IMR-90 (cell line): ENCODE results near the gene JAKMIP2. TPM values are rescaled to one million over a fixed set of nuclear protein-coding genes. Genes with fewer than 3 reads are reported as not detected.

Source experiments
- ATAC-seq: fragments of 200-7000 bp; cut with Tn5 transposase; 2 replicates; pipeline ENCODE4 v1.9.1; 2020; ENCODE audit warnings: low read depth, mild to moderate bottlenecking, moderate library complexity
- BruUV-seq: library from RNA; stranded (reverse); fragments of 400-500 nt; replicated peaks from 2 replicates; lab custom pipeline; 2021; lab: Mats Ljungman, UMichigan
- CTCF ChIA-PET: fragments of 300-600 bp; formaldehyde crosslinking; extraction: SDS; loops from one replicate; lab custom pipeline; 2021; ENCODE audit warnings: antibody characterized with exemption; lab: Yijun Ruan, JAX
- POLR2A ChIA-PET: fragments of 300-600 bp; sonication (Branson Sonifier 250); formaldehyde crosslinking; loops from one replicate; lab custom pipeline; 2022; ENCODE audit warnings: antibody characterized with exemption; ENCODE audit not compliant: unreplicated experiment; lab: Charles Lee
- DNase-seq: peaks from one replicate; pipeline ENCODE4 v3.0.0; 2013
- H2AFZ ChIP-seq: replicated peaks from 2 replicates; pipeline ENCODE3; 2013; ENCODE audit warnings: low read length, mild to moderate bottlenecking; ENCODE audit not compliant: poor library complexity
- H2AK5ac ChIP-seq: 2 replicates; pipeline ENCODE4 v1.6.1; 2013; ENCODE audit warnings: low read depth, low read length, inconsistent platforms
- H2AK9ac ChIP-seq: replicated peaks from 2 replicates; pipeline ENCODE3; 2013; ENCODE audit warnings: mild to moderate bottlenecking, low read depth, low read length, moderate library complexity; ENCODE audit not compliant: poor library complexity
- H2BK120ac ChIP-seq: 2 replicates; pipeline ENCODE4 v1.6.1; 2013; ENCODE audit warnings: low read depth, low read length, inconsistent platforms
- H2BK15ac ChIP-seq: 3 replicates; pipeline ENCODE4 v1.6.1; 2013; ENCODE audit warnings: low read depth, low read length, inconsistent platforms
- H2BK20ac ChIP-seq: 2 replicates; pipeline ENCODE4 v1.6.1; 2013; ENCODE audit warnings: low read depth, mild to moderate bottlenecking, inconsistent platforms, low read length, moderate library complexity
- H2BK5ac ChIP-seq: 2 replicates; pipeline ENCODE4 v1.6.1; 2013; ENCODE audit warnings: mild to moderate bottlenecking, low read depth, low read length, inconsistent platforms; ENCODE audit not compliant: poor library complexity, severe bottlenecking
- H3K14ac ChIP-seq: replicated peaks from 2 replicates; pipeline ENCODE4 v1.6.1; 2013; ENCODE audit warnings: low read depth, low read length, inconsistent platforms
- H3K18ac ChIP-seq: 2 replicates; pipeline ENCODE4 v1.6.1; 2013; ENCODE audit warnings: low read depth, low read length, control low read depth
- H3K23ac ChIP-seq: 2 replicates; pipeline ENCODE4 v1.6.1; 2013; ENCODE audit warnings: low read depth, low read length, inconsistent platforms
- H3K27ac ChIP-seq: 2 replicates; pipeline ENCODE4 v1.5.1; 2013; ENCODE audit warnings: mild to moderate bottlenecking, control low read depth, low read length; ENCODE audit not compliant: insufficient read depth
- H3K27me3 ChIP-seq: 2 replicates; pipeline ENCODE4 v1.6.1; 2013; ENCODE audit warnings: low read length; ENCODE audit not compliant: control insufficient read depth, insufficient read depth
- H3K36me3 ChIP-seq: 2 replicates; pipeline ENCODE4 v1.6.1; 2013; ENCODE audit warnings: low read length, mixed read lengths; ENCODE audit not compliant: control insufficient read depth, insufficient read depth
- H3K4ac ChIP-seq: 2 replicates; pipeline ENCODE4 v1.6.1; 2013; ENCODE audit warnings: low read depth, low read length, inconsistent platforms
- H3K4me1 ChIP-seq: 2 replicates; pipeline ENCODE4 v1.6.1; 2013; ENCODE audit warnings: low read length, mixed read lengths; ENCODE audit not compliant: control insufficient read depth, insufficient read depth
- H3K4me2 ChIP-seq: 2 replicates; pipeline ENCODE4 v1.6.1; 2013; ENCODE audit warnings: low read depth, mild to moderate bottlenecking, control low read depth, low read length, moderate library complexity
- H3K4me3 ChIP-seq: 2 replicates; pipeline ENCODE4 v1.5.1; 2013; ENCODE audit warnings: low read depth, mild to moderate bottlenecking, control low read depth, low read length, moderate library complexity; ENCODE audit not compliant: insufficient read depth
- H3K56ac ChIP-seq: 2 replicates; pipeline ENCODE4 v1.6.1; 2013; ENCODE audit warnings: low read length, inconsistent platforms; ENCODE audit not compliant: insufficient read depth; ENCODE audit errors: extremely low read depth
- H3K79me1 ChIP-seq, 2 experiments: 2 replicates each; pipeline ENCODE4 v1.6.1; 2013; ENCODE audit warnings: low read length in 2 of 2, inconsistent platforms in 1 of 2, low read depth in 1 of 2
- H3K9ac ChIP-seq: 2 replicates; pipeline ENCODE4 v1.6.1; 2013; ENCODE audit warnings: low read depth, low read length, control low read depth
- H3K9me1 ChIP-seq: 2 replicates; pipeline ENCODE4 v1.6.1; 2013; ENCODE audit warnings: low read length, inconsistent platforms; ENCODE audit not compliant: insufficient read depth
- H3K9me3 ChIP-seq: 2 replicates; pipeline ENCODE4 v1.6.1; 2013; ENCODE audit warnings: low read length; ENCODE audit not compliant: control insufficient read depth, insufficient read depth
- H4K20me1 ChIP-seq: 2 replicates; pipeline ENCODE4 v1.6.1; 2013; ENCODE audit warnings: low read length, inconsistent platforms; ENCODE audit not compliant: insufficient read depth
- H4K5ac ChIP-seq: 2 replicates; pipeline ENCODE4 v1.6.1; 2013; ENCODE audit warnings: mild to moderate bottlenecking, low read depth, low read length, control low read depth
- H4K8ac ChIP-seq, 2 experiments: 2 replicates each; pipeline ENCODE4 v1.6.1; 2013; ENCODE audit warnings: low read depth in 2 of 2, low read length in 2 of 2, control low read depth in 1 of 2, inconsistent platforms in 1 of 2
- H4K91ac ChIP-seq: 2 replicates; pipeline ENCODE4 v1.6.1; 2013; ENCODE audit warnings: low read depth, low read length, inconsistent platforms; ENCODE audit not compliant: insufficient read depth
- BHLHE40 ChIP-seq: fragments of 150-350 bp; IDR thresholded peaks from 2 replicates; pipeline ENCODE4 v1.6.1; 2016; ENCODE audit warnings: mild to moderate bottlenecking, low read depth, low read length
- CEBPB ChIP-seq: IDR thresholded peaks from 2 replicates; pipeline ENCODE4 v1.6.1; 2012; ENCODE audit warnings: low read depth, low read length, improper control_type of control experiment
- CHD1 ChIP-seq: IDR thresholded peaks from 2 replicates; pipeline ENCODE4 v1.6.1; 2012; ENCODE audit warnings: low read depth, low read length, improper control_type of control experiment
- CTCF ChIP-seq: conservative IDR thresholded peaks from 2 replicates; pipeline ENCODE4 v1.5.1; 2012; ENCODE audit warnings: mild to moderate bottlenecking, low read depth, low read length, improper control_type of control experiment
- ELK1 ChIP-seq: fragments of 150-350 bp; IDR thresholded peaks from 2 replicates; pipeline ENCODE4 v1.6.1; 2016; ENCODE audit warnings: low read depth, mild to moderate bottlenecking, low read length, moderate library complexity, borderline replicate concordance
- MAFK ChIP-seq: IDR thresholded peaks from 2 replicates; pipeline ENCODE4 v1.6.1; 2012; ENCODE audit warnings: low read depth, low read length, improper control_type of control experiment
- MAZ ChIP-seq: IDR thresholded peaks from 2 replicates; pipeline ENCODE4 v1.6.1; 2012; ENCODE audit warnings: low read depth, mild to moderate bottlenecking, low read length, improper control_type of control experiment, moderate library complexity, borderline replicate concordance
- MXI1 ChIP-seq: IDR thresholded peaks from 2 replicates; pipeline ENCODE4 v1.6.1; 2012; ENCODE audit warnings: low read depth, mild to moderate bottlenecking, low read length, moderate library complexity, borderline replicate concordance
- NFE2L2 ChIP-seq: fragments of 150-350 bp; IDR thresholded peaks from 2 replicates; pipeline ENCODE4 v1.6.1; 2016; ENCODE audit warnings: low read depth, mild to moderate bottlenecking, low read length
- POLR2A ChIP-seq: IDR thresholded peaks from 2 replicates; pipeline ENCODE4 v1.6.1; 2012; ENCODE audit warnings: mild to moderate bottlenecking, low read depth, low read length
- RAD21 ChIP-seq: IDR thresholded peaks from 2 replicates; pipeline ENCODE4 v1.6.1; 2012; ENCODE audit warnings: low read length, improper control_type of control experiment
- RFX5 ChIP-seq: IDR thresholded peaks from 2 replicates; pipeline ENCODE4 v1.8.0; 2012; ENCODE audit warnings: low read depth, mild to moderate bottlenecking, low read length, moderate library complexity
- dilution Hi-C: fragments of 300-500 bp; cut with HindIII; formaldehyde crosslinking; loops from one replicate; pipeline ENCODE4 v1.14.3; 2018; ENCODE audit warnings: low sequenced_read_pairs; ENCODE audit not compliant: unreplicated experiment
- in situ Hi-C: fragments of 300-500 bp; cut with MboI; formaldehyde crosslinking; loops from 3 replicates; pipeline ENCODE4 v1.14.3; 2019; ENCODE audit warnings: low sequenced_read_pairs, inconsistent platforms, mixed read lengths
- intact Hi-C: fragments of 100-400 bp; cut with micrococcal nuclease; formaldehyde crosslinking; loops from 2 replicates; pipeline ENCODE4 v1.10.0; 2022
- polyA plus RNA-seq, 3 experiments: library from polyadenylated mRNA; depleted of rRNA; stranded (reverse); fragments of >200 nt; gene quantifications; 2 replicates each; pipeline ENCODE4 v1.2.3, GENCODE V29; 2012; ENCODE audit warnings: low replicate concordance in 1 of 3
- total RNA-seq: library from RNA; depleted of rRNA; stranded (reverse); fragments of >200 nt; gene quantifications from 2 replicates; pipeline ENCODE4 v1.2.3, GENCODE V29; 2012

JAKMIP2 gene
- total and polyA plus RNA-seq, 2 of the 4 experiments (the other 2 are of a cell fraction), result under 0.01 TPM; not detected in 1

- intact Hi-C loops (no loop called here), dilution Hi-C loops (no loop called here), in situ Hi-C loops (no loop called here)
- ChIA-PET POLR2A (no interaction called here), CTCF (no interaction called here)
- no peak overlapping the region for H3K18ac ChIP-seq
- H3K4ac ChIP-seq, result no peak overlapping the region
- no peak overlapping the region for H2BK120ac ChIP-seq
- H3K9me3 ChIP-seq, result no peaks in the 10 kb centered on the region
- no peak overlapping the region for H2BK15ac ChIP-seq
- no peak overlapping the region for H4K8ac ChIP-seq
- H3K14ac ChIP-seq, result no peak overlapping the region
- ATAC-seq (no peak), DNase-seq (no peak)
- no peak overlapping the region for H2BK5ac ChIP-seq
- TF ChIP-seq MAZ, result no peak
- no peak for TF ChIP-seq MAFK
- TF ChIP-seq CHD1, result no peak
- TF ChIP-seq CTCF, result no peak
- TF ChIP-seq POLR2A, result no peak
- TF ChIP-seq RAD21, result no peak
- no peak for TF ChIP-seq MXI1
- TF ChIP-seq BHLHE40, result no peak
- TF ChIP-seq ELK1, result no peak
- TF ChIP-seq RFX5, result no peak
- no peak for TF ChIP-seq NFE2L2
- no peak for TF ChIP-seq CEBPB
- H3K36me3 ChIP-seq, result no peaks in the 10 kb centered on the region
- no peak overlapping the region for H2AFZ ChIP-seq
- no peak overlapping the region for H2BK20ac ChIP-seq
- H3K56ac ChIP-seq, result no peak overlapping the region
- no peak overlapping the region for H4K5ac ChIP-seq
- H3K27me3 ChIP-seq, result peaks cover 2% of the 10 kb centered on the region; the same call in 1 of the 2 replicates
- no peak overlapping the region for H2AK5ac ChIP-seq
- H3K4me1 ChIP-seq, result no peaks in the 10 kb centered on the region
- no peak overlapping the region for H3K4me3 ChIP-seq
- no peaks in the 10 kb centered on the region for H3K9me1 ChIP-seq
- no peak overlapping the region for H3K23ac ChIP-seq
- no TSS peak for BruUV-seq
- H3K4me2 ChIP-seq, result no peak overlapping the region
- H3K79me1 ChIP-seq, result no peaks in the 10 kb centered on the region
- no peak overlapping the region for H3K9ac ChIP-seq
- no peaks in the 10 kb centered on the region for H4K20me1 ChIP-seq
- H3K27ac ChIP-seq, result no peak overlapping the region
- H4K91ac ChIP-seq, result no peak overlapping the region
- no peak overlapping the region for H2AK9ac ChIP-seq
Measured at GRCh38 chr5:147830035-147830434, 47.5 kb upstream of the JAKMIP2 start.
